Right kidney (tissue), 1 donor: ENCODE measurements around the gene RAPGEF3.

Experiments
- DNase-seq: peaks from one replicate; pipeline ENCODE4 v3.0.0-alpha.2; 2016

RAPGEF3 gene

GRCh38 chr12:47757364-47757839 lies 1.3 kb downstream of the RAPGEF3 start:
- no peak for DNase-seq

DNA sequence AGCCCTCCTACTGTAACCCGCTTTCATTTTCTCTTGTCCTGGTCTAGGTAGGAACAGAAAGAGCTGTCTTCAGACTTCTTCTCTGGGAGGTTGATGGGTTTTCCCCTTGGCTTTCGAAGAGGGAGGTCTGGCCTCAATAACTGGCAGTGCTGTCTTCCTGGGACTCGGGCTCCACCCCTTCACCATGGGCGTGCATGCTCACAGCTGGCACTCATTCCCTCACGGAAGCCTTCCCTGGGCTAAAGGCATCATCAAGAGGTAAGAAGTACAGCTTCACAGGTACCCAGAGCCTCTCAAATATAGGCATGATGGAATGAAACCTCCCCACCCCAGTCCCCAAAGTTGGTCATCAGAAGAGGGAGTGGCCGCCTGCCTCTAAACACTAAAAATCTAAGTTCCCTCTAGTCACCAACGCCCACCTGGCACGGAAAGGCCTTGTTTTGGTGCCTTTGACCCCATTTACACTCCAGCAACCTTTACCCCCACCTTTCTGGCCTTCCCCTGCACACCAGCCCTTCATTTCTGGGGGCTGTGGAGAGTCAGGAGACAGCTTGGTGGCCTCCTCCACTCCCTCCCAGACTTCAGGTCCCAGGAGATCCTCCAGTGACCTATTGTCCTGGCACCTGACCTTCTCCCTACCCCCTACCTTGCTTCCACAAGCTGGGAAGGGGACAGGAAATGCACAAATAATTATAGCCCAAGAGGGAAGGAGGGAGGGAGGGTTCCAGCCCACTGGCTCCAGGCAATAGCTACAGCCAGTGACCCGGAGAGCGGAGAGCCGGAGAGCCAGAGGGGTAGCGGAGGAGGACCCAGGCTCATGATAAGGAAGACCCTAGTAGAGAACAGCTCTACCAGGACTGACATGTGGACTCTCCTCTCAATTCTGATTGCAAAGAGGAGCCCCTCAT lies 2.8 kb downstream of the RAPGEF3 start:
- no peak for DNase-seq

- DNase-seq, result no peak
Observed at GRCh38 chr12:47754881-47755280, 3.8 kb downstream of the RAPGEF3 start.

GRCh38 chr12:47754126-47754525 lies 4.6 kb downstream of the RAPGEF3 start:
- DNase-seq, result no peak

GRCh38 chr12:47753021-47754001 lies 5.4 kb downstream of the RAPGEF3 start:
- no peak for DNase-seq

DNA sequence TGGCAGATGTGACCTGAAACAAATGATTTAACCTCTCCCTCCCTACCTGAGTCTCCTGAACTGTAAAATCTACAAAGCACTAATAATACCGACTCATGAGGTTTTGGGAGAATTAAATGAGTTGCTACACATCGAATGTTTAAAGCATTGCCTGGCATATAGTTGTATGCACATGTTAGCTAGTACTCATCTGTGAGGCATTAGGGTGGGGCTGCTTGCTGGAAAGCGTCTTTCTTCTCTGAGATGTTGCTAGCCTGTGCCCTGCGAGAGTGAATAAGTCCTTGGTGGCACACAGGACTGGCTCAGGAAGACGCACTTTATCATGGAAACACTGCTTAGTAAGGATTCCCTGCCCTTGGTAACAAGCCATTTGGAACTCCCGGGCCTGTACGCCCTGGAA lies 6.1 kb downstream of the RAPGEF3 start:
- DNase-seq, result no peak

GRCh38 chr12:47752121-47752520 lies 6.6 kb downstream of the RAPGEF3 start:
- DNase-seq, result no peak

- DNase-seq, result no peak
Observed at GRCh38 chr12:47751561-47751960, 7.1 kb downstream of the RAPGEF3 start.

DNA sequence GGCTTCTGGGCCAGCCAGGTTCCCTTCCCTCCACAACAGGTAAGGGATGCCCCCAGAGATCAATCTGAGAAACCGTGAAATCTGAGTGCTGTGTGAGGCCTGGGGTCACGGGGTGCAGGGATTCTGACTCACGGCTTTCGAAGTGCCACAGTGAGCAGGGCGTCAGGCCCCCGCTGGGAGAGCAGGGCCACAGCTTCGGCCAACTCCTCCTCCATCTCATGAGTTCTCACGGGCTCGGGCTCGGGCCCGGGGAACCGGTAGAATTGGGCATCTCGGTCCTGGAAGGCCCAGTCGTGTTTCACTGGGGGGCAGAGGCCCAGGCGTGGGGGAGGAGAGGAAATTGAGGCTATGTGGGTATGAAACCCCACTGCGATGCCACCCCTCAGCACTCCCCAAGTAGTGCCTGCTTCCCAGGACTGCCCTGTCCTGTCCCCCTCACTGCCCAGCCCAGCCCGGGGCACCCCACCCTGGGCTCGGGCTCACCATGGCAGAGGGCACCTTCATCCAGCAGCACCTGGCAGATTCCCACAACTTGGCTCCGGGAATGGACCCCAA lies 7.7 kb downstream of the RAPGEF3 start:
- DNase-seq, result no peak

- DNase-seq, result no peak
Observed at GRCh38 chr12:47750229-47750798, 8.4 kb downstream of the RAPGEF3 start.

- DNase-seq, result no peak
Observed at GRCh38 chr12:47748899-47749298, 9.8 kb downstream of the RAPGEF3 start.

- DNase-seq, result no peak
Observed at GRCh38 chr12:47748507-47748828, 10.2 kb downstream of the RAPGEF3 start.

DNA sequence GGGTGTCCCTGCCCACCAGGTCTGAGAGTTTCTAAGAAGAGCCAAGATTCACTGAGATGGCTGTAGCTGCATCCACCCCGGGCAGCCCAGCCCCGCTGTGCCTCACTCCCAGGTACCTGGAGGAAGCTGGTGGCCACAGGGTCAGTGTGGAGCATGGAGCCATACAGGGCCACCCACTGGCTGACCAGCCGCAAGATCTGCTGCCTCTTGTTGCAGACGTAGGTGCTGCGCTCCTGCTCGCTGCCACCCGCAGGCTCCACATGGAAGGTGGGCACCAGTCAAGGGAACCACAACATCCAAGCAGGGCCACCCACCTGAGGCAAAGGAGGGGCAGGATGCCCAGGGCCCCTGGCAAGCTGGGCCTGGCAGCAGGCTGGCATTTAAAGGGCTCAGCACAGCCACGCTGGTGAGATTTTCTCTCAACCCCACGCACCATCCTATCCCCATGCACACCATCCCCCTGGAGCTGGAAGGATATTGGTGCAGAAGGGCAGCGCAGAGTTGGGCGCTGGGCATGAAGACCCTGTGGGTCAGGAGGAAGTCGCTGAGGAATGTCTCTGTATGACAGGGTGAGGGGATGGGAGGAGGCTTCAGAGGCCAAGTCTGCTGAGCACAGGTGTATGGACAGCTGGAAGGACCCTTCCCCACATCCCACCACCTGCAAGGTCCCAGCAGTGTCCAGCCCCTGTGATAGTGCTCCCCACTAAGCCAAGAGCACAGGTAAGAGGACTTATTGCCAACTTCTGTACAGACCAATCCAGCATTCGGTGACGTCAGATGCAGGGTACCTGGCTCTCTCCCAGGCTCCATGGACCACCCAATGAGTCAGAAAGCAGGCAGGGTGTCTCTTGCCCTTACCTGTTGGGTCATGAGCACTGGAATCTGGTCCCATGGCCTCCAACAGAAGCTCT lies 10.8 kb downstream of the RAPGEF3 start:
- no peak for DNase-seq

- DNase-seq, result no peak
Observed at GRCh38 chr12:47747126-47747525, 11.6 kb downstream of the RAPGEF3 start.

DNA sequence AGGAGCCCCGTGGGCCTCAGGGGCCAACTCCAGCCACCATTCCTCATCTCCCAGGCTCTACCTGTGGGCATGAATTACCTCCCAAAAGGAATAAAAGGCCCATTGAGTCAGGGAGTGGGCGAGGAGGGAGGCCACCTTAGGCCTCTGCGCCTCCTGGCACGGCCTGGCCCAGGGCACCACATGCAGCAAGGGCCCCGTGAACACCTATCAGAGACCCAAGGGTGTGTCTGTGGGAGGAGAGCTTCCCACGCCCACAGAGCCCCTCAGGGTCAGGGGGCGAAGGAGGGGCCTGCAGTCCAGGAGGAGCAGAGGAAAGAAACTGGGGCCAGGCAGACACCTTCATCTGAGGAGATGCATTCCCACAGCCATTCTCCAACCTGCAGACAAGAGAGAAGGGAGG lies 12.2 kb downstream of the RAPGEF3 start:
- DNase-seq, result no peak

DNA sequence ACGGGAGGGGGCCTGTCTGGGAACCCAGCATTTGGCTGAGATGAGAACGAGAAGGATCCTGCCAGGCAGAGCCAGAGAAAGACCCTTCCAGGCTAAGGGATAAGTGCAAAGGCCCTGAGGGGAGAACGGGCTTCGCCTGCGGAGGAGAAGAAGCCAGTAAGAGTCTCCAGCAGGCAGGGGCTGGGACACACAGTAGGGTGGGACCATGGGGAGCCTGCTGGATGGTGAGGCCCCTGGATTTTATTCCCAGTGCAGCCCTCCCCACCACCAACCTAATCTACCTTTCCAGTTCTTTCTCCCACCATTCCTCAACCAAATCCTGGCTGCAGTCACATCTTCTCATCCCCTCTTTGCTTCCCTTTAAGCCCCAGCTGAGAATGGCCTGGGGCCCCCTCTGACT lies 12.6 kb downstream of the RAPGEF3 start:
- no peak for DNase-seq

DNA sequence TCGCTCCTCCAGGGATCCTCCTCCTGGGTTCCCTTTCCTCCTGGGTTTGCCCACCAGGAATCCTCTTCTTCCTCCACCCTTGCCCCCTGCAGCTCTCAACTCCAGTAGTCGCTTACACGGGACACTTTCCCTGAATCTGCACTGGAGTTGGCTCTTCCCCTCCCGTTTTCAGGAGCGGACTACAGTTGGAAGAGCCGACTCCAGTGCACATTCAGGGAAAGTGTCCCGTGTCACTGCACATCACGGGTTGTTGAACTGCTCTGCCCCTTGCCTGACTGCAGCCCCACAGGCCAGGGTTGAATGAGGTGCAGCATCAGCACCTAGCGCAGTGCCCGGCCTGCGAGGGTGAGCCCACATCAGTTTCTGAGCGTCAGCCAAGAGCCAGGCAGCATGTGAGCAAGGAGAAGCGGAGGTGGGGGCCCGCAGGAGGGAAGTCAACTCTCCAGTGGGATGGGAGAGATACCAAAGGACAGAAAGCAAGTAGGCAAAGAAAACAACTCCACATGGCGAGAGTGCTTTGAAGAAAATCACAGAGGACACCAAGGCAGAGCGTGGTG lies 13.1 kb downstream of the RAPGEF3 start:
- no peak for DNase-seq

GRCh38 chr12:47744778-47745436 lies 13.8 kb downstream of the RAPGEF3 start:
- no peak for DNase-seq

DNA sequence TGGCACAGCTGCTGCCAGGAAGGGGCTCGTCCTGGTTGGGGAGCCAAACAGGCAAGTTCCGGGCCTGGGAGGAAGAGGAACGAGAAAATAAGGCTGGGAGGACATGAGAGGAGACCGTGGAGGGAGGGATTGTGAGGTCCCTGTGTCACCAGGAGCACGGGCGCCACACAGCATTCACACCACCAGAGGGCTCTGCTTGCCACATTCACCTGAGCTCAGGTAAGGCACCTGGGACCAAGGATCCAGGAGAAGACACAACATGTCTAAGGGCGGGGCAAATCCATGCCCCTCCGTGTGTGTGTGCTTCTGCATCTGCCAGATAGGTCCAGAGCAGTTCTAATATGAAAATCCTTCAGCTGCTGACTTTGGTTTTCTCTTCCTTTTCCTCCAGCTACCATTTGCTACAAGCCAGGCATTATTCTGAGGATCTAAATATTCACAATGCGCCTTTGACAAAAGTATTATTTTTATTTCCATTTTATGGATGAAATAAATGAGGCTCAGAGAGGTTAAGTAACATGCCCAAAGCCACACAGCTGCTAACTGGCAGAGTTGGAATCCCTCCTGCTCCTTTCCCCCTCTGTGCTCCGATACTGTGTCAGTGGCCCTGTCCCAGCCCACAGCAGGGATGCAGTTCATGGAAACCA lies 14.6 kb downstream of the RAPGEF3 start:
- no peak for DNase-seq

DNA sequence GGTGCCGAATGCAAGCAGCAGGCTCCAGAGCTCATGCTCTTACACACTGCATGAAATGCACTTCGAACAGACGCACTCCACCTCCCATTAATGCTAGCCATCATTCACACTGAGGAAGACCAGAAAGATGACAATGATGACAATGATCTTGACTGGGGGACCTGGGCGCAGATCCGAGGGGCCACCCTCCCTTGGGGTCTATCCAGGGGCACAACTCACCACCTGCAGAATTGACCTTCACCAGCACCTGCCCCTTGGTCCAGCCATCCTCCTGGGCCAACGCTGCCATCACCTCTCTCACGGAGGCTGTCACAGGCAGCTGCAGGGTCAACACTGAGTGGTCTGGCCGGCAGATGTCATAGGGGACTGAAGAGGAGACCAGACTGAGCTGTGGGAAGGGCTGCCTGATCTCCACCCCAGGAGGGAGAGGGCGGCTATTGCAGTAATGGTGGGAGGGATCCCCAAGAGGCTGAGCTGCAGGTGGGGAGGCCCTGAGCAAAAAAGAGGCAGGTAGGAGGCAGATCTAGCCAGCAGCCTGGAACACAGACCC lies 15.3 kb downstream of the RAPGEF3 start:
- no peak for DNase-seq
